ENCODE results near the gene SNX20.

DNA sequence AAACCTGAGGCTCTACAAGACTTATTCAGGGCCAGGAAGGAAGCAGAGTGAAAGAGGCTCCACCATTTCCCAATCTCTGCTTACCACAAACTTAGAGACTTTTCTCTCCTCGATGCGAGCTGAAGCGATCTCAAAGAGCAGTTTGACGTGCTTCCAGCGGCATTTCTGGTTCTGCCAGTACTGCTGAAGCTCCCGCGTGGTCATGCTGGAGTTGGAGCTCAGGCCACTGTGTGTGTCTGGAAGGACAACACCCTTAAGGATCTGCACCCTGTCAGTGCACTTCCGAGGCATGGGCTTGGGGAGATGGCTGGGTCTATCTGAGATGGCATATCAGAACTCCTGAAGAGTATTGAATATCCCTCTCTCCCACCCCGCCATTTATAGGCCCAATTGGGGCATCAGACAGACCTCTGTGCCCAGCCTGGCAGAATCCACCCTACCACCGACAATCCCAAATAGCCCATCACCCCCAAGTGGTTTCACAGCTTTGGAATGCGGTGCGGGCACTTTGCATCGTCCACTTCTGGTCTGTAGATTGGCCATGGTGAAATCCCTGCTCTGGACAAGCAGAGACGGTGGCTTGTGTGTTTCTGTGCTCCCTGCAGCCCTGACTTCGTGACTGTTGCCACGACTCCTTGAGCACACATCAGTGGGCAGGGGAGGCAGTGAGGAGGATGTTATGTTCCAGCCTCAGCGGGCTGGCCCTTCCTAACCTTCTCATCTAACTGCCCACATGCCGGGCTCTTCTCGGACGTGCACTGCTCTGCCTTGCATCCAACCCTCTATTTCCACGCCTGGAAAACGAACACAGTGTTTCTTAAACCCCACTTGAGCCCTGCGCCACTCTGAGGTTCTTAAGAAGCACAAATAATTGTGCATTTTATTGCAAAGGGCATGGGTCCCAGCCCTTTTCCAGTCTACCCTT is 5.2 kb downstream of the SNX20 start:
- TF ChIP-seq POLR2A (IDR thresholded peaks at IDR 0.05; ENCODE audit: low read depth, low read length) (no peak), CREB1 (IDR thresholded peaks at IDR 0.05; ENCODE audit: low read depth) (no peak), SMC3 (IDR thresholded peaks at IDR 0.05; ENCODE audit: borderline replicate concordance, low read length) (no peak), CEBPB (IDR thresholded peaks at IDR 0.05; ENCODE audit: borderline replicate concordance in 1 of 2, low read depth in 2 of 2, low read length in 2 of 2) (no peak), CTCF (IDR thresholded peaks at IDR 0.05 in 2 of 3, conservative IDR thresholded peaks at IDR 0.05 in 1 of 3; ENCODE audit: control insufficient read depth in 2 of 3, extremely low read depth in 1 of 3, insufficient read depth in 1 of 3, low read depth in 3 of 3, low read length in 3 of 3) (no peak), YY1 (IDR thresholded peaks at IDR 0.05; ENCODE audit: low read depth, low read length) (no peak), SRF (IDR thresholded peaks at IDR 0.05; ENCODE audit: low read depth in 2 of 2, low read length in 2 of 2) (no peak)

Data from GM12878 (cell line).